Amygdala (tissue), 56 donors: ENCODE measurements around the gene ITPK1.
A peak's percentile ranks its signal among the peaks of the same experiment; 100 is the strongest.

Experiments
- DNase-seq, 56 donors: peaks; one replicate each; lab custom pipeline; 2025; lab: John Stamatoyannopoulos, UW

Gene ITPK1

DNA sequence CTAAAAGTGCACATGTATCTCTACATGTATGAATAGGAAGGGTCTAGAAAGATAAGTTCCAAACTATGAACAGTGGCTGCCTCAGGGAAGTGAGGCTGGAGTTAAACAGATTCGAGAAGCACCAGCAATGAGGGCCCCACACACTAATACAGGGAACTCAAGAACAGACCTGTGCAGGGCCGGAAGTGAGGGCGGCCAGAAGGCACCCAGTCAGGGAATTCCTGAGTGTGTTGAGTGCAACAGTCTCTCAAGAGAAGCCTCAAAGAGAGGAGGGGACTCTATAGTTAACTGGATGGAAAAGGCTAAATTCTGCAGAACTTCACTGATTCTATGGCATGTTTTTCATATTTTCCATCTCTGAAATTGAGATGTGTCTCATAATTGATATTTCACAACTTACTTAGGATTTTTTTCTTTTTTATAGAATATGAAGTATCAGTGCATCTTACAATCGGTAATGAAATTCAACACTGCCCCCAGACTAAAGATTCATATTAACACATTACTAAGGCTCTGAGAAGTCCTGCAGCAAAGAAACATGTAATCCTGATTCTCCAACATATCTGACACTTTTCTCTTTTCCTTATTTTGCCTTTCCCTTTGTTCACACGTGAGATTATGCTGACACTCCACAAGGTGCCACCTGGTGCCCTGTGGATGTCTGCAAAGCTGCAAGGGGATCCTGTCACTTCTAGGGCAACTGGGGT is 131.5 kb downstream of the ITPK1 start:
- DNase-seq, result no peak

DNA sequence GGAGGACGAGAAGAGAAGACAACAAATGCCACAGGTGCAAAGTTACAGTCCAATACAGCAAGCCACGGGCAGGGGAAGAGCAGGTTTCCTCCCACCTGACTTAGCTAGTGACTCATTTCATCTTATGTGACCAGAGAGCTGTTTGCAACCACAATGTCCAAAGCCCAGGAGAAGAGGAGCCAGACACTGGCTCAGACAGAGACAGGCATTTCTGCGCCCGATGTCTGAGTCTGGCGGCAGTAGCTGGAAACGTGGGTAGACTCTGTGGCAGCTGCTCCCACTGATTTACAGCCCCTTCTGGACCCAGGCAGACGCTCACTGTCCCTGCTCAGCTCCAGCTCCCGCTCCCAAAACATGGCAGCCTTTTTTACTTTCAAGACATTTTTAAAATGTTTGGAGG is 132.8 kb downstream of the ITPK1 start:
- no peak for DNase-seq

DNA sequence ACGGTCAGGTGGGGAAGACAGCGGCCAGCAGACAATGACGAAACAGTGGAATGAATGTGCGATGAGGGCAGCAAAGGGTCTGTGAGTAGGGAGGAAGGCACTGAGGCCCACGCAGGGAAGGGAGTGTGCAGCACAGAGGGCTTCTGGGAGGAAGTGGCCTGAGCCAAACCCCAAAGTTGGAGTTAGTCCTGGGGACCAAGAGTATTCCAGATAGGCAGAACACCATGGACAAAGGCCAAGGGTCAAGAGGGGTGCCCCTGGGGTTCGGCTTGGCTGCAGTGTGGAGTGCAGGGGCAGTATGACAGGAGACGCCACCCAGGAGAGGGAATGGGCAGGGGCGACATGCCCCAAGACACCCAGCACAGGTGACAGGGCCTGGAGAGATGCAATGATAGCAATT is 134.0 kb downstream of the ITPK1 start:
- DNase-seq, result no peak

DNA sequence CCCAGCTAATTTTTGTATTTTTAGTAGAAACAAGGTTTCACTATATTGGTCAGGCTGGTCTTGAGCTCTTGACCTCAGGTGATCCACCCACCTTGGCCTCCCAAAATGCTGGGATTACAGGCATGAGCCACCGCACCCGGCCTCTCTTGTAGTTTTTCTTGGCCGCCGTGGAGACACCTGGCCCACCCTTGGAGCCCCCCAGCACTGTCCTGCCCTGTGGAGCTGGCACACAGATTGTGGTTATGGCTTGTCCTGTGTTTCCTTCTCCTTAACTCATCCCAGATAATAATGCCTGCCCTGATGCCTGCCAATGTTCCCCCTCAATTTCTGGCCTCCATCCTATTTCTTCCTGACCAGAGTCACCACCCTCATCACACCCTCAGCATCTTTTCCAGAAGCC is 134.9 kb downstream of the ITPK1 start:
- no peak for DNase-seq

DNA sequence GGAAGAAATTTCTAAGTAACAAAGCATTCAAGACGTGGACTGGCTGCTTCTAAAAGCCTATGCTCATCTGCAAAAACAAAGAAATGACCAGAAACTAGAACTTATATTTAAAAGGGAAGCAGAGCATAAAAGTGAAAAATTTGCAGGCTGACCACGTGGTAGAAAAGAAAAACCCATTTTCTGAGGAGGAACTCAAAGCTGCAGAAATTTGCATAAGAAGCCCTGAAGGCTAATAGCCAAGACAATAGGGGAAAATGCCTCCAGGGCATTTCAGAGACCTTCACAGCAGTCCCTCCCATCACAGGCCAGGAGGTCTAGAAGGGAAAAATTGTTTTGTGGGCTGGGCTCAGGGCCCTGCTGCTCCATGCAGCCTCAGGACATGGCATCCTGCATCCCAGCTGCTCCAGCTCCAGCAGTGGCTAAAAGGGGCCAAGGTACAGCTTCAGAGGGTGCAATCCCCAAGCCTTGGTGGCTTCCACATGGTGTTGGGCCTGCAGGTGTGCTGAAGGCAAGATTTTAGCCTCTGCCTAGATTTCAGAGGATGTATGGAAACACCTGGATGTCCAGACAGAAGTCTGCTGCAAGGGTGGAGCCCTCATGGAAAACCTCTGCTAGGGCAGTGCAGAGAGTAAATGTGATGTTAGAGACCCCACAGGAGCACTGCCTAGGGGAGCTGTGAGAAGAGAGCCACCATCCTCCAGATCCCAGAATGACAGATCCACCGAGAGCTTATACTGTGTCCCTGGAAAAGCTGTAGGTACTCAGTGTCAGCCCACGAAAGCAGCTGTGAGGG is 137.3 kb downstream of the ITPK1 start:
- no peak for DNase-seq

DNA sequence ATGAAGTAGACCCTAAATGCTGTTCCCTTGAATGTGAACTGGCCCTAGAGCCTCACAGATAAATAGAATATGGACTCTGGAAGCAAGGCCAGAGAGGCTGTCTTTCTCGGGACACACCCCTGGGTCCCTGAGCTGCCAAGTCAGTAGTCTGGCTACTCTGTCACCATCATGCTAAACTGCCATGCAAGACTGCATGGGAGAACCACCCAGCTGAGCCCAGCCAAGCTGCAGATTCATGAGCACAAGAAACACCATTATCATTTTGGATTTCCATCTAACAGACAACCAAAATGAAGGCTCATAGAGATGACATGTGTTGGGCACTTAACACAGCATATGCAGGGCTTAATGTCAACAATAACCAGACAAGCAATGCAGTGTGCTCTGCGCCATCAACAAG is 139.5 kb downstream of the ITPK1 start:
- DNase-seq, result no peak

DNA sequence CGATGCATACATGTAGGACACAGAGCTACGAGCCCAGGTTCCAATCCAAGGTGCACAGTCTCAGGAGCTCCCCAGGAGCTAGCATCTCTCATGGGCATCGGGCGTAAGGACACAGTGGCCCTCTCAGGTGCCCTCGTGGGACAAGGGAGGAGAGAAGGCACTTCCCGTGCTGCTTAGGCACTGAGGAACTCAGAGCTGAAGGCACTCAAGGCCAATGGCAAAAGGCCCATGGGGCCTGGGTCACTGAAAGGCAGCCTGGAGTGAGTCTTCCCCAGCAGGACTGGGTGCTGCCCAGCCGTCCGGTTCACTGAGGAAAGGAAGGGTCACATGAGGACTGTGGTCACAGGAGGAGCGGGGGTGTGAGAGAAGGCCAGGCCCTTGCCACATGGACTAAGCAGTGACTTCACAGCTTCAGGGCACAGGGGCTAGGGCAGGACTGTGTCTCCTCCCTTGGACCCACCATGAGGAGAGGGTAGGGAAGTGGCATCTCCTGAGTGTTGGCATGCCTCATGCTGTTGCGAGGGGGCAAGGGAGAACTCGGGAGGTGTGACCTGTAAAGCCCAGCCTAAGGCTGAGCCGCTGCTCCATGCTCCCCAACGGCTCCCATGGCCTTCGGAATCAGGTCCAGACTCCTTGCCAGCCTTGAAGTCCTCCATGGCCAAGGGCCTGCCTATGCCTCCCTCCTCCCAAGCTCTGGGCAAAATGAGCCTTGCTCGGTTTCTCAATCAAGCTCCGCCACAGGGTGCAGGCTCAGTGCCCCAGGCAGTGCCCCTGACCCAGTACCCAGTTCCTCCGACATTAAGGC is 141.0 kb downstream of the ITPK1 start:
- DNase-seq, result no peak

DNA sequence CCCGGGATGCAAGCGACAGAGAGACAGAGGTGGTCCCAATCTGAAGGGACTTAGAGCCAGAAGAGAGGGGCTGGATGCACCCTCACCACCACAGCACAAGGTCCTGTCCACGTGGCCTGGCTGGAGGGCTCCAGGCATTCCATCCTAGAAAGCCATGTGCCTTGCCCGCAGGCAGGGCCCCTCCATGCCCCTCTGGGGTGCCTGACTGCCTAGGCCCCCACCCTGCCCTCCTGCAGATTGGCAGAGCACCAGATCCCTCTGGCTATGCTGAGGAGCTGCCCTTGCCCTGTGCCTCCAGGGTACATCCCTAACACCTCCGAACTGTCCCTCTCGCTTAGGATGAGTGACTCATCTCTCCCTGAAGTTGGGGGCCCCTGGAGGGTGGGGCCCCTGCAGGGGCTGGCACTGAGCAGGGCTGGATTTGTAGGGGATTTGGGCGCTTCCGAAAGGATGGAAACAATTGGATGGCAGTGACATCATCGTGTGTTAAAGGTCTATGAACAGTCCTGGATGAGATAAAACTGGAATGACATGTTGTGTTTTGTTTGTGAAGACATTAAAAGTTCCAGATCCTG is 141.8 kb downstream of the ITPK1 start:
- DNase-seq, result peak in 1 of 56 donors; percentile 70

DNA sequence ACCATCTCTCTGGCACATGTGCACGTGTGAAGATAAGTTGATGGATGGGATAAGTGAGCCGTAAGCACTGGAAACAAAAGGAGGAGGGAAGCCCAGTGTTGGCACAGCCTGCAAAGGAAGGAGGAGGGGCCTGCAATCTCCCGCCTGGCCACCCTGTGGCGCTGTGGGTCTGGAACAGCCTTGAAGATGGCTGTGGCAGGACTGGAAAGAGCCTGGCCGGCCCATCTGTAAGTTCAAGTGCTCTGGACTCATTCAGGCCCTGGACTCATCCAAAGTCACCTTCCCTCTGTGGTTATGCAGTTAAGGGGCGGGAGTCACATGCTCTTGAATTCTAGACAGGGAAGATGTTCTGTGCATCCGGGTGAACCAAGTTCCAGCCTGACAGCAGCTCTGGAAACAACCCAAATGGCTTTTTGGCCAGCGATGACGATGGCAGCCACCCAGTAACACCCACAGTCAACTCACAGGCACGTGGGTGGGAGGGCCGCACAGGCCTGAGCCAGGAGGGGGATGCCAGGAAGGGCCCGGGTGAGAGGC is 142.4 kb downstream of the ITPK1 start:
- peak in 53 of 56 donors; percentile 42 to 94 (median 75) for DNase-seq

DNA sequence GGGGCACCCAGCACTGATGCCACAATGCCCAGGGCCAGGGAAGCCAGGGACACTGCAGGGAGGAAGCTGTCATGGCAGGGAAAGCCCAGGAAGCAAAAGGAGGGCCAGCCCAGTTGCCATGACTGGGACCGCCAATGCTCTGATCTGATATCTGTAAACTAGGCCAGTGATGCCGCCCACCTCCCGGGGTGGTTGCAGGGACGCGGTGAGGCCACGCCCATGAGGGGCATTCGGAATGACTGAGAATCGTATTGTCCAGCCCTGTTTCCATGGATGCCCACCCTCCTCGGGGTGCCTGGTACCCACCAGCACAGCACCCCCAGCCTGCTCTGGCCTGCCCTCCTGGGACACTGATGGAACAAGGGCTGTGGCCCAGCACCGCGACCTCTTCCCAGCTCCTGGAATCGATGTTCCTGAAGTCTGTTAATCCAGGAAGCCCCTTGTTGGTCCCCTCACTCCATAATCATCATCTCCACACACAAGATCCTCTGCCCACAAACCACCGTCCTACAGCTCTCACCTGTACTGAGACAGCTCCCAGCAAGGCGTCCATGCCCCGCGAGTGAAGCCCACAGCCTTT is 144.0 kb downstream of the ITPK1 start:
- no peak for DNase-seq

DNA sequence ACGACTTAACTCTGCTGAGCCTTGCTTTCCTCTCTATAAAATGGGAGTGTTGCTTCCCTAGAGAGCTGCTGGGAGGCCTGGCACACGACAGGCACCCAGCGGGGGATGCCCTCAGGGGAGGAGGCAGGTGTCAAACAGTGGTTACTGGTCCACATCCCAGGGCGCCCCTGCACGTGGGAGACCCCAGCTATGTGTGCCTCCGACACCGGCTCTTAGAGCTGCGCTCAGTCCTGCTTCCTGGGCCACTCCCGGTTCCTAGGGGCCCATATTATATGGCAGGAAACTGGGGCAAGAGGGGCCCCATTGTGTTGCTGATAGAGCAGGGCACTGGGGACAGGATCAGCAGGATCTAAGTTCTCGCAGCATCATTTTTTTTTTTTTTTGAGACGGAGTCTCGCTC is 145.5 kb downstream of the ITPK1 start:
- no peak for DNase-seq

DNA sequence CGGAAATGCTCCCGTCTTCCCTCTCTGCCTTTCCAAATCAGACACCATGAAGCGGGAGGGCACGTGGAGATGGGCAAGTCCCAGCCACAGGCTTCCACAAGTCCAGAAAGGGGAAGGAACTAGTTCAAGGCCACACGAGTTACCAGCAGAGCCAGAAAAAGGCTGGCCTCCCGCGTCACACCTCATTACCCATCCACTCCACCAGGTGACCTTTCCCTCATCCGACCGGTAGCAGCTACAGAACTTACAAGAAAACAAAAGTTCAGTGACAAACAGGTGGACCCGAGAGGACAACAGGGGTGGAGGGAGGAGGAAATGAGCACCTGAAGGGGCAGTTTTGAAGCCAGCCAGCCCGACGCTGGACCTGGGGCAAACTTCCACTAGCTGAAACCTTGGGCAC is 145.9 kb downstream of the ITPK1 start:
- no peak for DNase-seq

DNA sequence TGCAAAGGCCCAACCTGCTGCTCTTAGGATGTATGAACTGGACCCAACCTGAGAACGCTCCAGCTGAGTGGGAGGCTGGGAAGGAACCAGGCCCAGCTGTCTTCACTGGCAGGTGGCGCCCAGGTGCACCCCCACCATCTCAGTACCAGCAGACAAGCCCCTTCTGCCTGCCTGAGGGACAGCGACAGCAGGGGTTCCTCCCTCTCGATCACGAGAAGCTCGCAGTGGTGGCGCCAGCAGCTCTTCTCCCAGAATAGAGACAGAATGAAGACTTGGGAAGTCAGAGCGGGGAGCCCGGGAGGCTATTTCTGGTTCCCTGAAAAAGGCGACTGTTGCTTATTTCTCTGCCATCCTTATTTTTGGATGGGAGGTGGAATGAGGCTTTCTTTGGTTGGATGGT is 146.3 kb downstream of the ITPK1 start:
- peak in 11 of 56 donors; percentile 18 to 61 (median 31) for DNase-seq

DNA sequence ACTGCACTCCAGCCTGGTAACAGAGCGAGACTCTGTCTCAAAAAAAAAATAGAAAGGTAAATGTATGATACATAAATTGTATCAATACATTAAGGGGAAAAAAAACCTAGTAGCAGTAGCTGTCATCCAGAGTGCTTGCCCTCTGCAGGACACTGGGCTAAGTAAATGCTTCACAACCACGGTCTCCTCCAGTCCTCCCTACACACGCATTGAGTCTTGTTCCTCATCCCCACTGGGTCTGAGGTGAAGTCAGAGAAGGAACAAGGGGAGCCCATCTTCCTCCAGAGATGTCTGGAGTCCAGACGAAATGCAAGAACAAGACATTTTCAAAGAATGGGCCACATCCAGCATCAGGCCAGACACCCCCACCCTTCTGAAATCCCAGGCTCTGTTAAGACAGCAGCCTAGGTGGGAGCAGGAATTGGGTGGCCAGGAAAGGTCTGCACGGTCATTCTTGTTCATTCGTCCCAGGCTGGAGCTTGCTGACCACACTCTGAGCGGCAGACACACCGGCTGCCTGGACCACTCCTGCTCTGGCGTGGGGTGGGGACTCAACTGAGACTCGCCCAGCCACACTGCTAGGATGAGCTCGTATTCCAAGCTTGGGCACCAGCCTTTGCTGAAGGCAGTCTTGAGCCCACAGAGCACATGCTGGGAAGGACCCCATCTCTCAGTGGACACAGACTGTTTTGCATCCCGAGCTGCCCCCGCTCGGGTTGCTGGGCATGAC is 147.3 kb downstream of the ITPK1 start:
- DNase-seq, result no peak

DNA sequence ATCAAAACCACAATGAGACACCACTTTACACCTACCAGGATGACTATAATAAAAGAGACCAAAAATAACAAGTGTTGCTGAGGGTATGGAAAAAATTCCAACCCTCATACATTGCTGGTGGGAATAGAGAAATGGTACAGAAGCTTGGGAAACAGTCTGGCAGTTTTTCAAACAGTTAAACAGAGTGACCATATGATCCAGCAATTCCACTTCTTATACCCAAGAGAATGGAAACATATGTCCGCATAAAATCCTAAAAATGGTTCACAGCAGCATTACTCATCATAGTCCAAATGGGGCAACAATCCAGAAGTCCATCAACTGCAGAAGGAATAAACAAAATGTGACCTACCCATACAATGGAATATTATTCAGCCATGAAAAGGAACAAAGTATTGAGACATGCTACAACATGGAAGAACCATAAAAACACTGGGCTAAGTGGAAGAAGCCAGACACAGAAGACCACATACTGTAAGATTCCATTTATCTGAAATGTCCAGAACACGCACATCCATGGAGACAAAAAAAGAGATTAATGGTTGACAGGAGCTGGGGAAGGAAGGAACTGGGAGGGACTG is 148.3 kb downstream of the ITPK1 start:
- no peak for DNase-seq

DNA sequence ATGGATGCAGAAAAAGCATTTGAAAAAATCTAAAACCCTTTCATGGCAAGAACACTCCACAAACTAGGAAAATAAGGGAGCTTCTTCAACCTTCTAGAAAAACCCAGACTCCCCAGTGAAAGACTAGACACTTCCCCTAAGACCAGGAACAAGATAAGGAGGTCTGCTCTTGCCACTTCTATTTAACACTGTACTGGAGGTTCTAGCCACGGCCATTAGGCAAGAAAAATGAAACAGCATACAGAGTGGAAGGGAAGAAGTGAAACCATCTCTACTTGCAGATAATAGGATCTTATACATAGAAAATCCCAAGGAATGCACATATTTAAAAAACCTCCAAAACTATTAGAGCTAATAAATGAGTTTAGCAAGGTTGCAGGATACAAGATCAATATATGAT is 150.4 kb downstream of the ITPK1 start:
- no peak for DNase-seq

DNA sequence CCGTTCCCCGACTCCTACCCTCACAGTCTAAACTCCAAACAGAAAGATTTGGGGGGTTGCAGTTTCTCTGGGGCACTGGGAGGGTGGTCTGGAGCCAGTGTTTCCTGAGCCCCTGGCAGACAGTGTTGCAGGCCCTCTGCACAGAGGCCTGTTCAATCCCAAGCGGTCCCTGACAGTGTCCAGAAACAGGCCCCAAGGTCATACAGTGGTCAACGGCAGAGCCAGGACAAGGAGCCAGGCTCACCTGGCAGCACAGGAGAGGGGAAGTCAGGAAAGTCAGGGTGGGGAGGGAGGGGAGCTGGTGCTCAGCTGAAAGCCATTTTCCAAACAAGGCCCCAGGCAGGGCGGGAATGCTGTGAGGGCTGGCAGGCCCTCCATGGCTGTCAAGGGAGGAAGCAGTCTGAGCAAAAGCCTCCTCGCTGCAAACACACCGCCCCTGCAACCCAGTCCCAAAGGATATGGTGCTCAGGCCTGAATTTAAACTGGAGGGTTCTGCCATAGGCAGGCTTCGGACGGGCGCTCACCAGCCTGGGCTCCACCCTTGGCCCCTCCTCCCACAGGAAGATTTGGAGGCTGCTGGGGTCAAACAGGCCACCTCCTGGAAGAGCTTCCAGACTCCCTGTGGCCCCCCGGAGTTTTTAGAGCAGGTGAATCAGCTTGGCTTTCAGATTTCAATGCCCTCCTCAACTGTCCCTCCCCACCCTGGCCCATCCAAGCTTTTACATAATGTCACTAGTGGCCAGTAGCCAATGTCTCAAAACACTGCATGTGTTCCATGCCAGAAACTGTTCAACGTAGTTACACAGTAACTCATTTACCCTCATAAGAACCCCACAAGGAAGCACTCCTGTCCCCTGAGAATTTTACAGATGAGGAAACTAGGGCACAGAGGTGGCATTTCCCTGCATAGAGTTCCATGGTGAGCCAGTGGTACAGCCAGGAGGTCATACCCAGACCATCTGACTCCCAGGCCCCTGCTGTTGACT is 151.3 kb downstream of the ITPK1 start:
- DNase-seq, result no peak
